CD4-positive, alpha-beta T cell treated with Interleukin-6 at 100 ng/mL for 8 hours (primary cell): ENCODE measurements around the gene PRKCE.

Experiments used
- DNase-seq: peaks from one replicate; pipeline ENCODE4 v3.0.0-alpha.2; 2020; ENCODE audit warnings: mixed read lengths, low spot score

PRKCE gene

DNA sequence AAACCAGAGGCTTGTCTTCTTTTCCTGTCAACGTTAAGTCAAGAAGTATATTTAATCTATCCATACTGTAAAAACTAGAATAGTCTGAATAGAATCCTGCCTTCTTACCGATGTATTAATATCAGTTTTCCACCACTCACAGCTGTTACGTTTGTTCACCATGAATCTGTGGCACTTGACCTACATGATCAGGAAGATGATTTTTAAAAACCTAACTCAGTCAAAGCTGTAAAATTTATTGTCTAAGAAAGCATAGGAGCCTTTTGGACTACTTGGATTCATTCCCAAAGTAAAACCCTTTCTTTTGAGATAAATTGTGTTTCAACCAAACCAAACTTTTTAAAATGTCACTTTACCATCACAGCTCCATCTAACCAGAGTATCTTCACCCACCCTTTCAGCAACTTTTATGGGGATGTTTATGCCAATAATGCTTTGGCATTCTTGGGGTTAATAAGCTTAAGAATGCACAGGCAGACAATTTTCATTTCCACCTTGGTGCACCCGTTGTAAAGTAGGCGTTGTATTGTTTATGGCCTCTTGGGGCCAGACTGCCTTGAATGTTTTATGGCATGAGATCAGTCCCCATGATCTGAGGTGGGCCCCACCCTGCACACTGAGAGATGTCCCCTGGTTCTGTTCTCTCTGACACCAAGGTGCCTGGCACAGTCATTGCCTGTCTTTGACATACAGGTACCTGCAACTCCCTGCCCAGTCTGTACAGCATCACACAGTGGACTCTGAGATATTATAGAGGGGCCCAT is 469.5 kb downstream of the PRKCE start:
- DNase-seq, result no peak

DNA sequence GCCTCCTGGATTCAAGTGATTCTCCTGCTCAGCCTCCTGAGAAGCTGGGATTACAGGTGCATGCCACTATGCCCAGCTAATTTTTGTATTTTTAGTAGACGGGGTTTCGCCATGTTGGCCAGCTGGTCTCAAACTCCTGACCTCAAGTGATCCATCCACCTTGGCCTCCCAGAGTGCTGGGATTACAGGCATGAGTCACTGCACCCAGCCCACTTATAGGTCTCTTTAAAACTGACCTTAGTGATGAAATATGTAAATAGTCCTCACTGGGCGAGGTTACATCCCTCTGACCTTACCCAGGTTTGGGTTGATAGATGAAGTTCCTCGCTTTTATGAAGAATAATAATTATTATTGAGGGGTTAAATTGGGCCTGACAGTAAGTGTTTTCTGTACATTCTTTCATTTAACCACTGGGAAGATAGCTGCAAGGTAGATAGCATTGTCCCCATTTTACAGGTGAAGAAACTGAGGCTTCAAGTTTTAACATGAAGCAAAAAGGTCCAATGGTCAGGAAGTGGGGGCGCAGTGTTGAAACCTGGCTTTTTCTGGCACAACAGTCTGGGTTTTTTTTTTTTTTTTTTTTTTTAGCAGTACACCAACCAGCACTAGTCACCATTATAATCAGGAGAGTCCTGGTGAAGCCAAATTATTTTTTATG is 471.0 kb downstream of the PRKCE start:
- DNase-seq, result no peak

DNA sequence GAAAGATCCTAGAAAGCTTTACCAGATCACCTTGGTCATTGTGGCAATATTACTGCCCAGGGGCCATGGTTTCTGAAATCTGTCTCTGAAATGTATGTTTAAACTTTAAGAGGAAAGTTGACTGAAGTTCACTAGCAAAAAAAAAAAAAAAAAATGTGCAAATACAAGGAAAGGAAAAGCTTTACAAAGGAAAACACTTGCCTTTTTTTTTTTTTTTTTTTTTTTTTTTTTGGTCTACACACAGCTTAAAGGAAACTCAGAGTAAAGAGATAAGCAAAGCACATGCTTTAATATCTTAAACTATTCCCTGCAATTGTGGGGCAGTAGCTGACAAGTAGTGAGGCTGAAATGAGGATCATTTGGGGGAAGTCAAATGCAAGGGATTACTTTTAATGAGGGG is 471.5 kb downstream of the PRKCE start:
- no peak for DNase-seq

DNA sequence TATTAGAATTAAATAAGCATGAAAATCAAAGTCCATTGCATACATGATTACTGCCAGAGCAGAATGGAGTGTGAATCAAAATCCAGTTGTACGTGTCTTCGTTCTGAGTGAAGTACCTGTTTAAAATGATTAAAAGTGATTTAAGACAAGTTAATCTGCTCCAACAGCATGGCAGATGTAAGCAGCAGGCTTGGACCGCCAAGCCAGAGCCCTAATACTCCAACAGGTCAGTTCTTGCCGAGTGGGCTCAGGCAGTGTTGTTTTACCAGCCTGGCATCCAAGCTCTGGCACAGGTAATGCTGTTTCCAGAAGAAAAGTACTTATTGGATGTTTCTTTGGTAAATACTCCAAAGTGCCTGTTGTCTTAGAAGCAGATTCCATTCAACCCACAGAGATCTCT is 474.3 kb downstream of the PRKCE start:
- no peak for DNase-seq

DNA sequence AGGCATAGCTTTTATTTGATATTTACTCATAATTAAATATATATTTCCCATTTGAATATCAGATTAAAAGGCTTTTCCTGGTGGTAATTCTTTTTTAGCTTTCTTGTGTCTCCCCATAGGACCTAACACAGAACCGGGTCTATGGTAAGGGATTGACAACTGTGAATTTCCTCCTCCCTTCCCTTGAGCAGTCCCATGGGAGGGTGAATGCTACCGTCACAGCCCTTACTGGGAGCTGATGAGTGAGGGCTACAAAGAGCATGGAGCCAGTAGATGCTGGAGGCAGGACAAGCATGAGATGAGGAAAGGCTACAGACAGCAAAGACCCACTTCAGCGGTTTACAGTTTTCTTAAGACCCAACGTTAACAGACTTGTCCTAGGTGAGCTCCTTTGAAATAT is 475.1 kb downstream of the PRKCE start:
- no peak for DNase-seq

DNA sequence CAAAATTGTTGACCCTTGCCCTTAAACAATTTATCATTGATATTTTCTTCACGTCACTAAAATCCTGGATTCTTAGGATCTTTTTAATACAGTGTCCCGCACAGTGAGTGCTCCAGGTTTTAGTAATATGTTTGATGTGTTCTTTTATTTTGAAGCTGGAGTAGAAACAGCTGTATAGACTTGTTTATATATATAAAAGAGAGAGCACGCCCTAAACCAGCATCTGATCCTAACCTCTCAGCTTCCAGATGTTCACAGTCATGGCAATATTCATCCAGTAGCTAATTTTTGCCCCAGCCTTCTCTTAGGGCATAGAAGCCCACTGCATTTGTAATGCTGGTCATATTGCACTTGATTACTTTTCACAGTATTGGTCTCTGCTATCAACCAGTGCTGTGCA is 475.7 kb downstream of the PRKCE start:
- DNase-seq, result no peak

DNA sequence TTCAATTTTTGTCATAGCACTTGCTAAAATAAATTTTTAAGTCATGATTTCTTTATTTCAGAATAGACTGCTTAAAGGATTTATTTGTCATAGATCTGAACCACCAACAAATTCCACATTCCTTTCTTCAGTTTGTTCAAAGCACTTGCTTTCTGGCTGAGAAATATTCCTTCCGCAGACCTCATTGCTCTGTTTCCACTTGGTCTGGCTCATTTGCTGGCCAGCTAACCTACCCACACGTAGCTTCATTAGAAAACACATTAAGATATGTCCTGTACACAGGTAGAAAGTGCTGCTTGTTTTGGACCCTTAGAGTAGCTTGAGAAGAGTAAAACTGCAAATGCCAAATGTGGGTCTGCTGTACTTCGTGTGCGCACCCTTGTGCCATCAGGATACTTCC is 479.0 kb downstream of the PRKCE start:
- no peak for DNase-seq

DNA sequence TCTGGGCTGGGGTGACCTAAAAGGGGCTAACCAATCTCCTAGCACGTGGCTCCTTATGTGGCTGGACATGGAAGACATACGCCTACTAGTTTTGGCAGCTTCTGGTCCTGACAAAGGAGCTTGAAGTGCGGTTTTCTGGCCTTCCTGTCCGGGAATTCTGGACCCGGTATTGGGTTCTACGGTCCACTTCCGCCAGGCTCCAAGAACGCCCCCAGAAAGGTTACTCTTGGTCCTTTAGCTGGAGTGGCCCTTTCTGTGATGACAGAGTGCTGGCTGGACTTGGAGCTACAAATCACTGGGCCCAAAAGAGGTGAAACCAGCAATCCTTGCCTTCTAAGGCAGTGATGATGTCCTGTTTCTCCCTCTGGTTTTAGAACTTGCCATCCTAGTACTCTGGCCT is 481.5 kb downstream of the PRKCE start:
- no peak for DNase-seq

DNA sequence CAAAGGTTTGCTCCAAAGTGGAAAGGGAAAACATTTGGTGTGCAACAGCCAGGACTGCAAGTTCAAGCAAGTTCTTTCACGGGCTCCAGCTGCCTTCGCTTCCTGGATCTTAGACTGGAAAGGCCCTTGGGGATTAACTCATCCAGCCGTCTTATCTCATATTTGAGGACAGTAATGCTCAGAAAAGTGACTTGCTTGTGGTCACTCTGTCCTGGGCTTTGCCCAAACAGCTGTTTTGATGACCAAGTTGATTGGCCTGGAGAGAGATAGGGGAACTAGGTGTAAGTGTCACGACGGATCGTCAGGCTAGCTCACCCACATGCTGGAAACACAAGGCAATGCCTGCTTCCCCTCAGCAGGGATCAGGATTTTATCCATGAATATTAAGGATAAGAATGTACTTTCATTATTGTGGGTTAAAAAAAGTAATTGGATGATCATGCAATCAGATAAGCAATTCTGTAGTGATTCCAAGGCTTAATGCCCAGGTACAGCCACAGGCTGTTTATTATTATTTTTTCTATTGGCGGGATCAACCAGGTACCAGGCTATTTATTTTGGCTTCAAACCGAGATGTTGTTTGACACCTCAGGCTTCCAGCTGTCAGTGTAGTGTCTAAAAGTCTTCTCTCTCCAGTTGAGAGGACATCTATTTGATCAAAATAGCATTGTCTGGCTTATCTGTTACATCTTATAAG is 483.2 kb downstream of the PRKCE start:
- DNase-seq, result no peak

DNA sequence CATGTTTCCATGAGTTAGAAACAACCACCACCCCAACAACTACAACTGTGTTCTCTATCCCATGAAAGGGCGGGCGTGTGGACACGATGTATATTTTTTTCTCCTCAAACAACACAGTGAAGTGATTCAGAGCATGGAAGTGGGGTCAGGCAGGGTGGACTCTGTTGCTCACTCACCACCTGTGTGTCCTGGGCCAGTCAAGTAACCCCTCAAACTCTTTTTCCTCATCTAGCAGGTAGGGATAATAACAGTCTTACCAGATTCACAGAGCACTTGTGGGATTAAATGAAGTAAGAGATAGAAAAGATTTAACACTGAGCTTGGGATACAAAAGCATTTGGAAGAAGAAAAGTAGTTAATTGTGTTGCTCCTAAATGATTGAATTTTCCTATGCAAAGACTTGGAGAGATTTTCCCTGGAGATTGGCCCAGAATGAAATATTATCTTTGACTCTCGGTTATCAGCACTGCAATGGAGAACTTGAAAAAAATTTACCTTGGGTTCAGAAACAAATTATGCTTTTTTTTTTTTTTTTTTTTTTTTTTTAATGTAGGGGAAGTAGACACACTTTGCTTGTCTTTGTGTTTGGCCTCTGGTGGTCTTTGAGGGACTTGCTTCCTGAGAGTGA is 483.9 kb downstream of the PRKCE start:
- DNase-seq, result no peak

DNA sequence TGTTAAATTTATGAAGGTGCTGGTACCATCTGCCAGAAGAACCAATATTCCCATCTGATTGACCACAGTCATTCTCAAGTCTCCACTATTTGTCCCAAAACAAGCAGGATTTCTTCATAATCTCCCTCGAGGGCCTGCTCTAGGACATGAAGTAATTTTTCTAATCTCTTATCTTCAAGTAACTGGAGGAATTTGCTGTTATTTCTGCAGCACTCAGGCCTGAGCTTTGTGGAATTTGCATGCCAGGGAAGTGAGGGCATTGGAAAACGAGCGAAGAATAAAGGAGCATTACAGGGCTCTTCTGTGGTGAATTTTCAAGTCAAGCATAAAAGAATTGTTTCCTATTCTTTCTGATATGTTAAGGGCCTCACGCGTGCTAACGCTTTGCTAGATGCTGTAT is 484.5 kb downstream of the PRKCE start:
- no peak for DNase-seq

DNA sequence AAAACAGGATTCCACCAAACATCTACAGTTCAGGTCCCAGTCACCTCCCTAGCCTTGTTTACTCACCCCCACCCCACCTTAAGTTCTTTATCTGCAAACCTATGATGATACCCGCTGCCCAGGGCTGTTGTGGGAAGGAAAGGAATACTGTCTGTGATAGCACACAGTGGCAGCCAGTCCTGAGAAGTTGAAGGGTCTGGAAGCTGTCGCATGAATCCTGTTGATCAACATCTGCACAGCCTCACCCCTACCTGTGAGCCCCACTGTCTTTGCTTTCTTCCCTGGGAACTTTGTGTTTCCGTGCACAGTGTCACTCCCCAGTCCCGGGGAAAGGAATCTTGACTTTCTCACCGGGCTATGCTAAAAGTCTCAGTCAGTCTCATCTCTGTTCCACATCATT is 485.0 kb downstream of the PRKCE start:
- no peak for DNase-seq

DNA sequence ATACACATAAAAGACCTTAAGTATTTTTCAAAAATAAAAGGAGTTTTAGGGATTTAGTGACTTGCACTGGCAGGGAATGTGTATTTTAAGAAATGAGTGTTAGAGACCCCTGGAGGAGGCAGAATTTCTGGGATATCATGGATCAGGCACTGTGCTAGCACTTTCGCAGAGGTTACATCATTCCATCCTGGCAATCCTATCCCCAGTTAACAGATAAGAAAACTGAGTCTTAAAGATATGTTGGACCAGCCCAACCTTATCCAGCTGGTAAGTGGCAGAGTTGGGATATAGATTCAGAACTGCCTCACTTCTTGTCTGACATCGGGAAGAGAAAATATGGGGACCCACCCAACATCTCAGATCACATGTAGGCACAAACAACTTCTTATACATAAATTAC is 485.5 kb downstream of the PRKCE start:
- DNase-seq, result no peak

DNA sequence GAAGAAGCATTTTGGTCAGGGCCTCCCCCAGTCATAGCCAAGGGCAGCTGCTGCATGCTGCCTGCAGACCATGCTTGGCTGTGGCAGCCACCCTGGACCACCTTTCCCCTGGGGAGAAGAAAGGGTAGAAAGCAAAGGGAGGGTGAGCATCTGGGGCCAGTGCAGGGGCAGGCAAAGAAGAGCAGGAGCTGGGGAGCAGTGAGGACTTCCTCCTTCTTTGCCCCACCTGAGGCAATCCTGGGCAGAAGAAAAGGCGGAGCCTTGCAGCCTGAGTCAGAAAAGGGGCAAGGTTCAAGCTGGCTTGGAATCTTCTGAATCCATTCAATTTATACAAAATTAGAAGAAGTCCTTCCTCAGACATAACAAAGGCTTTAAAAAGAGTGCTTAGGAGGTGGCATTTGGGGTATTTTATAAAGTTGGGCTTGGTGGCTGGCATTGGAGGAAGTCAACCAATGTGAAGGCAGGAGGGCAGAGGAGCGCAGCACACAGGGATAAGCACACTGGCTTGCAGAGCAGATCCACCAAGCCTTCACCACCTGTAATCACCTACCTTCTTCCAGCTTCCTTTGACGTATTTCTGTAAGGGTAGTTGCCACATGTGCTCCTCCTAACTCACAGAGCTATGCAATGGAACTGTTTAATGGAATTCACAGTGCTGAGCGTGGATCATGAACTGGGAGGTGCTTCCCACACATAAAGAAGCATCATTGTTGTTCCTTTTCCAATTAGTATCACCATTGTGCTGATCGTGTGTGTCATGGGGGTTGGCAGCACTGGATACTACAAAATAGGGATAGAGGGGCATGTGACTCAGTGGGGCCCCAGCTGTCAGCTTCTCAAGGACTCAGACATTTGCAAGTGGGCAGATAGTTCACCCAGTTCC is 491.3 kb downstream of the PRKCE start:
- DNase-seq, result no peak

DNA sequence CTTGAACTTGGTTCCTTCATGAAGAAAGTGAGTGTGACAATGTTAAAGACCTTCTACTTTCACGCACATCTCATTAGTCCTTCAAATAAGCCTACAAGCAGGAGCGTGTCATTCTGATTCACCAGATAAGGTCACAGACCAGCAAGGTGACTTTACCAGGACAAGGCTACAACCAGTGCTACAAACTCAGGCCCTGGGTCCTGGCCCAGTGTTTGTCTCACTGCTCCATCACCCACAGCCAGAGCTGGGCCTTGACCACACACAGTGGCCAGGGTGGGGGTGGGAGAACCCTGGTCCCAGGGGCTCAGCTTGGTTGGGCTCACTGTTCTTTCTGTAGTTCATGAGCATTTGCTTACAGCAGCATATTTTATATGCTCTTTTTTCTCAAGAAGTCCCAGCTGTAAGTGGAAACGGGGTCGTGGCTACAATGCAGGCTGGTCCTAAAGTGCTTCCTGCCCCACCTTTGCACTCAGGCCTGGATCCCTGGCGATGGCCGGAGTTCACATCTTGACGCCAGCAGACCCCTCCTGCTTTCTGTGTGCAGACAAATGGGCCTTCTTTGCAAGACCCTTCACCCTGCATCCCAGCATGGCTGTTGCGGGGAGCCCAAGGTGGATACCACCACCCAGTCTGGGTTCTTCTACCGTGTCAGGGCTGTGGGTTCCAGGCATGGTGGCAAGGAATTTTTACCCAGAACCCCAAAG is 492.1 kb downstream of the PRKCE start:
- no peak for DNase-seq

DNA sequence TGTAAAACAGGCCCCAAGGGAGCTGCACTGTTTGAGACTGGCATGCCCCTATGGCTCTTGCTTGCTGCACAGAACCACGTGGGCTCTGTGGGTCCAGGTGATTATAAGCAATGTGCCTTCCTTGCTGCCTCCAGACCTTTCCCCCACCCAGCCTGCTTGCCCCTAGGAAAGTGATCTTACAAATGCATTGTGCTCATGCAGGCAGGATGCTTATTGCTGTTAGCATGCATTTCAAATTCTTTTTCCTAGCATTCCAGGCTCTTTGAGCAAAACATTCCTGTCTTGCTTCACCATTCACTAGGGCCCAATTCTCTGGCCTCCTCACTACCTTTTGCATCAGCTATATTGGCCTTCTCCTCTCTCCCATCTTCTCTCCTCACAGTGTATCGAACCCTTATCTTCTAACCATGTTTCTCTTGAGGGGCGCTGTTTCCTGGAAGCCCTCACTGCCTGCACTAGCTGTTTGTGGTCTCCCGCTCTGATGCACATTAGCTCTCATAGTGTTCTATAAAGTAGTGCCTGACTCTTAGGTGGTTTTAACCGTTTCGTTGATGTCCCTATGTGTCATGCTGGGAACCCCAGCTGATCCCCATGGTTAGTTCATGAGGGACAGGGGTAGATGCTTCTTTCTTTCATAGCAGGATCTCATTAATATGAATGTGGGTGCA is 492.8 kb downstream of the PRKCE start:
- DNase-seq, result no peak

DNA sequence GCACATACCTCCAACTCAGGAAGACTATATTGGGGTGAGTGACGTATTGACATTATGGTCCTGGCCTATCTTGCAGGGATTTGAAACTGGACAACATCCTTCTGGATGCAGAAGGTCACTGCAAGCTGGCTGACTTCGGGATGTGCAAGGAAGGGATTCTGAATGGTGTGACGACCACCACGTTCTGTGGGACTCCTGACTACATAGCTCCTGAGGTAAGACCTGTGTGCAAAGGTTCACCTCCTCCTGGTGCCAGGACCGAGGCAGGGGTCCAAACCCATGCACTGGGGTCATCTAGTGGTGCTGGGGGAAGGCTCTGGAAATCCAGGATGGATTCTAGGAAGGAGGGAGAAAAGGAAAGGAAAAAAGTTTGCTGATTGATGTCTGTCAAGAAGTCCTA is 493.5 kb downstream of the PRKCE start:
- no peak for DNase-seq

DNA sequence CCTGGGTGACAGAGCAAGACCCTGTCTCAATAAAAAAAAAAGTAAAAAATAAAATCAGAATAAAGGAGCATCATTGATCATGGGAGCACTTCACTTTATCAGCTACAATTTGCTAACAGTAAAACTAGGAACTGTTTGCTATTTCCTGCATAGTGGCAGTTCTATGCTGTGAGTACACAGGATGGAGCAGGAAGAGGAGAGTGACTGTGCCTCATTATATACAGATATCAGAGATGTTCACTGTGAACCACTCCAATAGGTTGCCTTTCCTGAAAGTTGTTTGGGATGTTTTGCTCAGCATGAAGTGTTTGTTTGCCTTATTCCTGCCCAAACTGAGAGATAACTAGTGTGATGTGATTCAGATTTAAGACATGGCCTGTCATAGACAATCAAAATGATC is 494.4 kb downstream of the PRKCE start:
- DNase-seq, result no peak

DNA sequence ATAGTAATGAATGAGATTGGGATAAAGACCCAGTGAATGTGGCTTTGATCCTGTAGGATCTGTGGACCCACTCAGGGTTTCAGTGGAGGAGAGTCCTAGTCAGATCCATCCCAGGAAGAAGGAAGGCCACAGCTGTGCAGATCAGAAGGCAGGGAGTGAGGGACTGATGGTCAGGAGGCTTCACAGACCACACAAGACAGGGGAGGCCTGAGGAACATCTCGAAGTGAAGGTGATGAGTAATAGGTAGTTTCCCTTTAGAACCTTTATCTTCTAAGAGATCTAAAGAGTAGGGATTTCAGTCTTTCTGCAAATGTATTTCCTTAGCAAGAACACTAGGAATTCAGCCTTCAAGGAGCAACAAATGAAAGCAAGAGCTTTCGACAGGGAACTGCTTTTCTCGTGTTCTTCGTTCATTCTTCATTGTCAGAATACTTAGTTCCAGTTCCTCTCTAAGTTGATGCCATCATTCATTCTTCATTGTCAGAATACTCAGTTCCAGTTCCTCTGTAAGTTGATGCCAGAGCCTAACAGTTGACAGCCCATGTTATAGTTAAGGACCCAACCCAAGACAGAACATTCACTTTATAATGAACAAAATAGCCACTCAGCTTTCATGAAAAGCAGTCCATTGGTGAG is 495.5 kb downstream of the PRKCE start:
- no peak for DNase-seq
